Stimulated activated CD8-positive, alpha-beta memory T cell treated with anti-CD3 and anti-CD28 coated beads, Interleukin-4, amount 100 ng/mL, for 24 hours (primary cell): Measurements from ENCODE around the gene BLOC1S4.

ENCODE experiments used
- DNase-seq: peaks from one replicate; pipeline ENCODE4 v3.0.0-alpha.2; 2020; ENCODE audit warnings: low read depth

BLOC1S4 gene

DNA sequence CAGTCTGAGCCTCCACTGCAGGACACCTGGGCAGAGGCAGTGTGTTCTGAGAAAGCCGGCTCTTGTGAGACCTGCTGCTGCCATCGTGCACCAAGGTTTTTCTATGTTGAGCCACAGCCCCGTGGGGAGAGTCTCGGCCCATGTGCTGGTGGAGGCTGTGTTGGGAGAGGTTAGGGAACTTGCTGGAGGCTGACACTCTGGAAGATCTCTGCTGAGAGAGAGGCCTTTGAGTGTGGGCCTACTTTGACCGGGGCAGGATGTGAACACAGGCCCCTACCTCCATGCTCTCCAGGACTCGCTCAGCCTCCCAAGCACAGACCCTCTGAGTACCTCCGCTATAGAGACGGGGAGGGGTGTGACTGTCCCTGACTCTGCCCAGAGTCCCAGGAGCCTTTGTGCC lies 23.6 kb upstream of the BLOC1S4 start:
- DNase-seq, result no peak

DNA sequence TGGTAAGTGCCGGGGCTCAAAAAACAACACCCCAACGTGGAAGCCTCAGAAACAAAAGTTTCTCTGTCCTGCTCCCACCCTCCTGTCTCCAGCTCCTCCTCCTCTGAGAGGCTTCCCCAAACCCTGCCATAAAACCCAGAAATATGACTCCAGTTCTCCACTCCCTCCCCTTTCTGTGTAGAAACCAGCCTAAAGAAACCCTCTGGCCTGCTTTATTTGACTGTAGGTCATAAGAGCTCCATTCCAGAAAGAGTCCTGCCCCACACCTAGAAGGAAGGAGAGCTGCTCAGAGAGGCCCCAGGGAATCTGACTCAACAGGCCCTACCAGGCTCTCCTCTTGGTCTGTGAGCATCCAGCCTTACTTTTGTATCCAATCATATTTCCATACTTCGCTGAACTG lies 23.2 kb upstream of the BLOC1S4 start:
- DNase-seq, result no peak

GRCh38 chr4:6693231-6694176 lies 22.5 kb upstream of the BLOC1S4 start, which contains the start of gene S100P:
TSS of gene S100P (plus strand) at chr4:6693878. CDS start at chr4:6693933, 55 bp downstream.
- no peak for DNase-seq

- DNase-seq, result no peak
Observed at GRCh38 chr4:6694177-6694901, 21.6 kb upstream of the BLOC1S4 start.

GRCh38 chr4:6695660-6696610 lies 20.0 kb upstream of the BLOC1S4 start:
- DNase-seq, result no peak

- DNase-seq, result no peak
Observed at GRCh38 chr4:6696611-6697010, 19.4 kb upstream of the BLOC1S4 start.

- DNase-seq, result no peak
Observed at GRCh38 chr4:6697131-6697530, 18.8 kb upstream of the BLOC1S4 start.

DNA sequence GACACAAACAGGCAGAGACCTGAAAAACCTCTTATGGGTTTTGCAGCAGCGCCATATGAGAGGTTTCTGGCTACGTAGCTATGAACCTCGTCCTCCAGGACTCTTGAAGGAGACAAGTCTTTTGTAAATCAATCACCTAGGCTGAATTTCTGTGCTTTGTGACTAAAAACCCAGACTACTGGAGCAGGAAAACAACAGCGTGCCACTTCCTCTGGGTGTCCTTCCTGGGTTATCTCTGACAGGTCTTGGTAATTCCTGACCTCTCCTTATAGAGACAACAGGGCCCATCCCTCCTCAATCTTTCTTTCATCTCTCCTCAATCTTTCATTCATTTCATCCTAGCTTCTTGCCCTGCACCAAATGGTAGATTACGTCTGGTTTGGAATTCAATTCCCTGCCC lies 16.6 kb upstream of the BLOC1S4 start:
- DNase-seq, result no peak

- DNase-seq, result no peak
Observed at GRCh38 chr4:6699903-6700302, 16.1 kb upstream of the BLOC1S4 start.

GRCh38 chr4:6701371-6701770 lies 14.6 kb upstream of the BLOC1S4 start:
- DNase-seq, result no peak

GRCh38 chr4:6702761-6703160 lies 13.2 kb upstream of the BLOC1S4 start:
- no peak for DNase-seq

- DNase-seq, result no peak
Observed at GRCh38 chr4:6703786-6704185, 12.2 kb upstream of the BLOC1S4 start.

GRCh38 chr4:6705646-6706045 lies 10.3 kb upstream of the BLOC1S4 start:
- no peak for DNase-seq

DNA sequence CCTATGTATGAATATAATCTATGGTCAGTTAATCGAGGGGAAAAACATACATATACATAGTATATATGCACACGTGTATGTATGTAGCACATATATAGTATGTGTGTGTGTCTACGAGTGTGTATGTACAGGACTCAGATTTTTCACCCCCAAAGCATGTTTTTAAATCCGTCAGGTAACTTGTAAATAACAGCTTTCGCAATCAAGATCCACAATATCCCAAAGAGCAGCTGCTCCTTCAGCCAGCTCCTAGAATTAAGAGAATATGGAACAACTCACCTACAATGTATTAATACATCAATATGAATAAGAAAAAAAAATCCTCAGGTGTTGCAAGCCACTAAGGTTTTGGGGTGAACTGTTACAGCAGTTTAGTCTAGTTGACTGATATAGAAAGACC lies 9.8 kb upstream of the BLOC1S4 start:
- no peak for DNase-seq

DNA sequence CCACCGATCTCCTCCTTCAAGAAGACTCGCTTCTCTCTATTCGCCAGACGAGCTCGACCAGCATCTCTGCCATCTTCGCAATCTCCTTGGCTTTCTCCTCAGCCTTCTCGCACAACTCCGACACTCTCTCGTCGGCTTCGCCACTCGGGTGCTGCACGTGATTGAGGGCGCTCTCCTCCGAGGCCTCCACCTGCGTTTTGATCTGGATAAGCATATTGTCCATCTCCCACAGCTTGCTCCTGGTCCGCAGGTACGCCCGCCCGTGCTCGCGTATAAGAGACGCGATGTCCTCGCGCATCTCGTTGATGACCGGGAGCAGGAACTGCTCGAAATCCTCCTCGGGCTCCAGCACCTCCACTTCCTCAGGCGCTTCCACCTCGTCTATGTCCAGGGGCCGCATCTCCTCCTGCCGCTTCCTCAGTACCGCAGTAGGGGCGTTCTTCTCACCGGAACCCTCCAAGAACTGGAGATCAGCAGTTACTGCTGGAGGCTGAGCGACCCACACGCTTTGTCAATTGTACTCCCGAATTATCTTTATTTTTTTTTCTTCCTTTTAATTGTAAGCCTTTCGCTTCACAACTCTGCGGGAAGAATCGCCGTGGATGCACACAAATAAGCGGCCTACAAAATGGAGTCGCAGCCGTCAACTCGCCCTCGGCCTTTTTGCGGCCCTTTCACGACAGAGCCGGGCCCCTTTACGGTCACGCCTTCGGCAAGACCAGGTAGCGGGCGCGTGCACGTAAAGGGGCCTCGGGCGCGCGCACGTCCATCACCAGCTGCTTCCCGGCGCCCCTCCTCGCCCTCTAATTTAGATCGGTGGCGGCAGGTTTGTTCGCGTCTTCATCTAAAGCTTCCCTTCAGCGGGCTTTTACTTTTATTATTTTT lies 6.5 kb upstream of the BLOC1S4 start, which contains the start of gene MRFAP1L1:
TSS of gene MRFAP1L1 (minus strand) at position 636 of the 885 bp plus-strand sequence. CDS start at position 400, 236 bp downstream.
- peak; percentile 96 for DNase-seq

DNA sequence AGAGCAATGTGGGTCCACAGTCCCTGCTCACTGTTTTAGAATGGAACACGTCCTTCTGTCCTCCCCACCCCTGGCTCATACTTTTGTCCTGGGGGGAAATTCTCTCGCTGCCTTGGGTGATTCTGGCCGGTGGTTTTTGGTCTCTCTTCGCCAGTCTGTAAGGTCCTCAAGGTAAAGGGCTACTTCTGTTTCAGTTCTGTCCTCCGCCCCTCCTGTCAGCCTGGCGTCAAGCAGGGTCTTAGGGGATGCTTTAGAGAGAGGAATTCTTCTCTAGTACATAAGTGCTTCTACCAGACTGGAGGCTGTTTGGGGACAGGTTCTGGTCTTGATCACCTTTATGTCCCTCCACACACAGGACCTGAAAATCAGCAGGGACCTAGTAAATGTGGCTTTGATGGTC lies 5.7 kb upstream of the BLOC1S4 start:
- DNase-seq, result no peak

DNA sequence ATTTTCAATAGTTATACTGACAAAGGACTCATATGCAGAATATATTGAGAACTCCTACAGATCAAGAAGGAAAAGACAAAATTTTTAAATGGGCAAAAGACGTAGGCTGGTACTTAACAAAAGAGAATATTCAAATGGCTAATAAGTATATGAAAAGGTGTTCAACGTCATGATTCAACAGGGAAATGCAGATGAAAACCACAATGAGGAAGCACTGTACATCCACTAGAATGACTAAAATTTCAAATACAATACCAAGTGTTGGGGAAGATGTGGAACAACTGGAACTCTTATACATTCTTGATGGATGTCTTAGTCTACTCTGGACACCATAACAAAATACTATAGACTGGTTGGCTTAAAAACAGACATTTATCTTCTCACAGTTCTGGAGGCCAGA lies 5.0 kb upstream of the BLOC1S4 start:
- no peak for DNase-seq

DNA sequence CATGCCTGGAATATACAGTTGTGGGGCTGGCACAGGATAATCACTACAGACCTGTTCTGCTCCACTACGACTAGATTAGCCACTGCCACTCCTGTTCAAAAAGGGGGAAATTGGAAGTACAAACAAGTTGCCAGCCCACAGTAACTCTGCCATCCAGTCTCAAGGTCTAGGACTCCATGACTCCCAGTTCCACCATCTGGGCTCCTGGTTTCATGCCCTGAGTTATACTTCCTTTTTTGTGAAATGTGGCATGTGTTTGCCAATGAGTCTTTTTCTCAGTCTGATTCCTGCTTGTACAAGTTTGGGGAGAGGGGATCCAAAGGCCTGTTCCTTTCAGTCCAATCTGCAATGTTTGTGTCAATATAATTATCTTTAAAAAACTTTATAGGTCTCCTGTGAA lies 1.0 kb upstream of the BLOC1S4 start:
- DNase-seq, result no peak

DNA sequence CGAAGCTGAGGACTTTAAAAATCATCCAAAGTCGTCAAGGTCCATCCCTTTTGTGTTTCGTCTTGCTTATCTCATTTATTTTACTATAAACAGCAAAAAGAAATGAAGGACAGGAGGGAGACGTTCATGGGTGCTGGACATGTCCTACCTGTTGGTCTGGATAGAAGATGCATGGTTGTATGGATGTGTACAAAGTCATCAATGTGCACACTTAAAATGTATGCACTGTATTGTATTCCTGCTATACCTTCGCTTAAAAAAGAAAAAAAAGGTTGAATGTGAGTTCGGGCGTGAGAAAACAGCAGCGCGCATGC lies 313 bp upstream of the BLOC1S4 start:
- DNase-seq, result no peak

DNA sequence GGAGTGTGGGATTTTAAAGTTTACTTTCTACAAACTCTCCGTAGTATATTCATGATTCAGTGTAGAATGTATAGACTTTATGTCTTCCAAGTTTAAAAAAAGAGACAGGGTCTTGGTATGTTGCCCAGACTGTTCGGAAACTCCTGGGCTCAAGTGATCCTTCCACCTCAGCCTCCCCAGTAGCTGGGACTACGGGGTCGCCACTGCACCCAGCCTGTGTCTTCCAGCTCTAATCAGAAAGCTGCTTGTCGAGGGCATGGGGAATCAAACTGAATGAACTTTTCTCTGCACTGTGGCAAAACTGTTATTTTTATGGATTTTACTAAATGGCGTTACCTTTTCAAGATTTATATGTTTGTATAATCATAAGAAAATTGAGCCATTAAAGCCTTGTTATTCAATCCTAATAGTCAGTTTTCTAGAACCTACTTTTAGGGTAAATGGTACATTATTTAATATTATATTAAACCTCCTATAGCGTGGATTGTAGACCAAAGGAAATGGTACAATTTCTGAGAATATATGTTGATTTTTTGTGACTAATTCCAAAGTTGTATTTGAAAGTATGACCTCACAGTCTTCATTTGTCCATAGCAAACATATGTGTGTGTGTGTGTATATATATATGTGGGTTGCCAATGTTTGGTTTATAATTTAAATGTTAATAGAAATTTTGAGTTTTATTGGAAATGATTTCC lies 1.1 kb downstream of the BLOC1S4 start:
- no peak for DNase-seq
